Measurements from ENCODE around the gene EDAR.

EDAR gene

DNA sequence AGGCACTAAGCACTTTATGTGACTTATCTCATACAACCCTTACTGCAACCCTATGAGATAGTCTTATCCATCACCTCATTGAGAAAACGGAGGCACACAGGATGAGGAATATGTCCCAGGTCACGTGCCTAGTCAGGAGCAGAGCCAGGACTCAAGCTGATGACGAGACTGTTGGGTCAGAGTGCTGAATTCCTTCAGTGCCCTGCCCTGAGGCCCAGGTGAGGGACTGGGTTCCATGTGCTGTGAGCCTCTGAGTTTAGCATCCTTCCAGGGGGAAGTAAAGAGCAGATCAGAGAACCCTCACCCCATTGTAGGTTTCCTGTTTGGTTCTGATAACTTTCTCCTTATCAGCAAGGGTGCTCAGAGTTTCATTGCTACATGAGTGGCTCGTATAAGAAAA is 11.7 kb upstream of the EDAR start:
- no peak for DNase-seq

GRCh38 chr2:108998911-108999310 is 9.9 kb upstream of the EDAR start:
- no peak for DNase-seq

- no peak for DNase-seq
These were observed 5.2 kb upstream of the EDAR start for GRCh38 chr2:108994178-108994577.

- DNase-seq, result no peak
These were observed 4.3 kb upstream of the EDAR start for GRCh38 chr2:108993095-108993937.

DNA sequence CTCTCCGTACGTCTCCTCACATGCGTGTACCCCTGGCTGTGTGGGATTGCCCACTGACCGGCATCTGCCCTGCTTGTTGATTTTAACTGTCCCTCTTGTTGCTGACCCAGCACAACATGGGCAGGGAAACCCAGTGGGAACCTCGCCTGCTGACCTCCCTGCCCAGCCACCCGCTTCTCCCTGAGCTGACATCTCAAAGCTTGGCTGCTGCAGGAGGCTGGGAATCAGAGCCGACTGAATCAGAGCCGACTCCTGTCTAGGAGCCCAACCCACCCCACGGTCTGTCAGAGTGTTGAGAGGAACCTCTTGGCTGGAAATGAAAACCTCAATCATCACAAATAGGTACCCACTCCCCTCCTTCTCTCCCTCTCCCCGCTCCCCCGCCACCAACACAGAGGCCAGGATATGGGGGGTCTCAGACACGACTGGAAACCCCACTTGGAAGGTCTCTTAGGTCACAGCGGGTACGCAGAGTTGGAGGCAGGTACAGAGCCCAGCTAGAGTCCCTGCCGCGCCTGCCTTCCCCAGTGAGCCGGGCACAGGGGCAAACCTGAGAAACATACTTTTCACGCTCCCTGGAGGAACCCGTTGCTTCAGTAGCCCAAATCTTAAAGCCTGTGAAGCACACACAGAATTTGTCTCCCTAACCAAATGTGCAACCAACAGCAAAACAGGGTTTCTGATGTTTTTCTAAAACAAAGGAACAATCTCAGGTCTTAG is 784 bp downstream of the EDAR start:
- no peak for DNase-seq

GRCh38 chr2:108986916-108987510 is 2.0 kb downstream of the EDAR start:
- DNase-seq, result no peak

DNA sequence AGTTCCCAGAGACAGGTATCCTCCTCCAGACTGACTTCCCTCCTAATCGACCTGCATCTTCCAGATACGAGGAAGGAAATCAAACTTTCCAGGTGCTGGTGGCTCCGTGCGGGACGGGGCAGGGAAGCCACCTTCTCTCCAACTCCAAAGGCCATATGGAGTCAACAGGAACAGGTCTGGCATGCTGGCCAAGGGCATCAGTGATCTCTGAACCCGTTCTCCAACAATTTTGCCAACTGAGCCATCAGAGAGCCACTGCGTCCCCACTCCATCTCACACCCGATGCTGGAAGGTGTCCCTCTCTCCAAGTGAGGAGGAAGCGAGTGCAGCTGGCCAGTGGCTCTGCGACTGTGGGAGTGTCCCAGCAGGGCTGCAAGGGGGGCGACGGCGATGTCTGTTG is 5.4 kb downstream of the EDAR start:
- no peak for DNase-seq

DNA sequence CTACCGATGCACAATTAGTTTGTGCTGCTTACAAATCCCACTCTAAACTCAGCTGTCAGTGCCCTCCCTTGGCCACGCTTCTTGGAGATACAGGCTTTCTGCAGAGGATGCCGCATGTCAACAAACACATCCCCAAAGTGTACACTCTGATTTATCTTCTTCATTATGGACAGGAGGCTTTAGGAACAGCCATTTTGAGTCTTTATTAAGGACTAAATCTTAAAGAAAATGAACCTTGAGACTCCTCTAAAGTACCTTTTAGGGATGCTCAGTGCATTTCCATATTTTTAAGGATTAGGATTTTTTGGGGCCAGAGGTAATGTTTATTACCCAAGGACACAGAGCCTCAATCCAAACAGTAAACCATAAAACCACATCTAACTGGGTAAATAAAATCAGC is 6.0 kb downstream of the EDAR start:
- no peak for DNase-seq

DNA sequence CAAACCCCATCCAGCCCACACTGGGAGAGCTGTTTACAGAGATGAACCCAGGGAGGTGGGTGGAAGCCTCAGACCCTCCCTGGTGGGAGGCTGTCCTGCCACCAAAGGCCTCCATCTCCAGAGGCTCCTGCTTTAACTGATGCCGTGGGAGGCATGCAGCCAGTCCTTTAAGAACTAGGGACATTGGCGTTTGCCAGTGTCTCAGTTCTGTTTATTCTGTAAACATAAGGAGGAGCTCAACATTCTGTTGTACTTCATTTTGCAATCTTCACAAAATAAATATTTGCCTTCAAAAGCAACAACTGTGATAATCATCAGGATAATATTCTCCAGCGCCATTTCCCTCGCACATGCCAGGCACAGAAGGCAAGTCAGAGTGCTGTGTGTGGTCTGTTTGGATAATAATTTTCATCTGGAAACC is 6.8 kb downstream of the EDAR start:
- no peak for DNase-seq

GRCh38 chr2:108981846-108982245 is 7.2 kb downstream of the EDAR start:
- no peak for DNase-seq

DNA sequence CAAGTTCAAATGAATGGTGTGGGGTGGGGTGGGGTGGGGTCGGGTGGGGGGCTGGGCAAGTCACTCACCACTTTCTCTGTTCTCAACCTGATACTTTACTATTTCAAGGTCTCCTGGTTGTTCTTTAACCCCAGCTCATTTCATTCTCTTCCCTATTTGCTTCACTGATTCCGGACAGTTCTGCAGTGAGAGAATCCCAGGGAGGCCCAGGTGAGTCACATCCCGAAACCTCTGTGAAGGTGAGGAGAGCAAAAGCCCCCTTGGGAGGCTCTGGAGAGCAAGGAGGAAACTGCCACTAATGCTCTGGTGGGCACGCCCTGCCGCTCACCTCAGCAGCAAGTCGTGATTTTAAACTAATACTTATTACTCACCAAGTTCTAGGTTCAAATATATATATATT is 8.9 kb downstream of the EDAR start:
- DNase-seq, result no peak

DNA sequence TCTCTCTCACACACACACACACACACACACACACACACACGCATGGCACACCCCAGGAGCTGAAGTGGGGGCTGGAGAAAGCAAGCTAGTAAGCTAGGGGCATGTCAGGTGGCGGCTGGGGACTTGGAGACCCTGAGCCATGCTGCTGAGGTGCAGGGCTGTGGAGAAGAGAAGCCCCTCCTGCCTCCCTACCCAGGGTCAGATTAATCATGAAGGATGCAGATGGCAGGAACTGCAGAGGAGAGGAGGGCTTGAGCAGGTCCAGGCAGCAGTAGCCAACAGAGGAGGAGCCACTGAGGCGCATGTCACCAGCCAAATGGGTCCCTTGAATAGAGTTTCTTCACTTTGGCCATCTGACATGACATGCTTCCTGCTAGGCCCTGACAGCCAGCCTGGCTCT is 9.6 kb downstream of the EDAR start:
- DNase-seq, result no peak

DNA sequence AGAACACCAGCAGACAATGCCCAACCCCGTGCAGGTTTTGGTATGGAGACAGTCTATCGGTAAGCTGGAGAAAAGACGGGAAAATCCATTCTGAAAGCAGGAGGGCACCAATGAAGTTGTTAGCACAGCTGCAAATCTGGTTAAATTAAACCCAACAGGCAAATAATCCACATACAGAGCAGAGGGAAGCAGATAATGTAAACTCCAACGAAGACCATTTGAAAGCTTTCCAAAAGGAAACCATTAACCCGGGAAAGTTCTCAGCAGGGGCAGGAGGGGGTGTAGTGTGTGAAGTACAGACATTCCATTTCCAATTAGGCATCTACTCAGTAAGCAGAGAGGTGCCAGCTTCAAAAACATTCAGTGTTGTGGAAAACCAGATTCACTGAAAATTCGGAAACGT is 10.3 kb downstream of the EDAR start:
- no peak for DNase-seq

DNA sequence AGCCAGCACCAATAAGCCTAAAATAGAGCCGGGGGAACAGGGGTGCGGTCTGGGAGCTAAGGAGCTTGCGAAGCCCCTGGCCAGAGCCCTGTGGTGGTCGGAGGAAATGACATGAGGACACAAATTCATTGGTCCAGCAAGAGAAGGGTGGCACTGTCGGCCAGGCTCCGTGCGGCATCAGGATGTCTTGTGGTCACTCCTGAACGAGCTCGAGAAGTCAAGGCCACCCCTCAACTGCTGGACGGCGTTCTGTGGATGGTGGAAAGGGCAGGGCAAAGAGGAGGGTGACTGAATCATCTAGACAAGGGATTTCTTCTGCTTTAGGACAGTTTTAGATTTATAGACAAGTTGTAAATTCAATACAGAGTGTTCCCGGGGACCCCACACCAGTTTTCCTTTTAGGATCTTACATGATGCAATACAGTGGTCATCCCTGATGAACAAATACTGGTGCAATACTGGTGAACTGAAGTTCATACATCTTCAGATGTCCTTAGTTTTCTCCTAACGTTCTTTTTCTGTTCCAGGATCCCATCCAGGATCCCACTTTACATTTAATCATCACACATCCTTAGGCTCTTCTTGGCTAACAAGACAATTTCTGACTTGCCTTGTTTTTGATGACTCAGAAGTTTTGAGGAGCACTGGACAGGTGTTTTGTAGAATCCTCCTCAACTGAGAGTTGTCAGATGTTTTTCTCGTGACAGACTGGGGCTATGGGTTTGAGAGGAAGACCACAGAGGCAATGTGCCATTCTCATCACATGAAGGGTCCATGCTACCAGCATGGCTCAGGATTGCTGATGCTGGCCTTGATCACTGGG is 13.2 kb downstream of the EDAR start:
- DNase-seq, result no peak

DNA sequence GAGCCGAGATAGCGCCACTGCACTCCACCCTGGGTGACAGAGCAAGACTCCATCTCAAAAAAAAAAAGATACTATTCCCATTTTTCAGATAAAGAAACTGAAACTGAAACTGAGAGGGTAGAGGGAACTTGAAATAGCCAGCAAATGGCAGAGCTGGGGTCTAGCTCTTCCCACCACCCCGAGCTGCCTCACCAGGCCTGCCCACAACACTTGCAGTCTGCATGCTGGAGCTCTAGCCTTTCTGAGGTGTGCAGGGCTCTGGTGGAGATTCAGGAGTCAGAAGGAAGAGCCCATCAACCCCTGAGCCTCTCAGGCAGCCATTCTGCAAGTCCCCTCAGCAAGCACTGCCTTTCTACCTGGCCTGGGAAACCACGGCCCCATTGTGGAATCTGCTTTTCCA is 14.3 kb downstream of the EDAR start:
- no peak for DNase-seq

GRCh38 chr2:108972663-108973062 is 16.4 kb downstream of the EDAR start:
- no peak for DNase-seq

DNA sequence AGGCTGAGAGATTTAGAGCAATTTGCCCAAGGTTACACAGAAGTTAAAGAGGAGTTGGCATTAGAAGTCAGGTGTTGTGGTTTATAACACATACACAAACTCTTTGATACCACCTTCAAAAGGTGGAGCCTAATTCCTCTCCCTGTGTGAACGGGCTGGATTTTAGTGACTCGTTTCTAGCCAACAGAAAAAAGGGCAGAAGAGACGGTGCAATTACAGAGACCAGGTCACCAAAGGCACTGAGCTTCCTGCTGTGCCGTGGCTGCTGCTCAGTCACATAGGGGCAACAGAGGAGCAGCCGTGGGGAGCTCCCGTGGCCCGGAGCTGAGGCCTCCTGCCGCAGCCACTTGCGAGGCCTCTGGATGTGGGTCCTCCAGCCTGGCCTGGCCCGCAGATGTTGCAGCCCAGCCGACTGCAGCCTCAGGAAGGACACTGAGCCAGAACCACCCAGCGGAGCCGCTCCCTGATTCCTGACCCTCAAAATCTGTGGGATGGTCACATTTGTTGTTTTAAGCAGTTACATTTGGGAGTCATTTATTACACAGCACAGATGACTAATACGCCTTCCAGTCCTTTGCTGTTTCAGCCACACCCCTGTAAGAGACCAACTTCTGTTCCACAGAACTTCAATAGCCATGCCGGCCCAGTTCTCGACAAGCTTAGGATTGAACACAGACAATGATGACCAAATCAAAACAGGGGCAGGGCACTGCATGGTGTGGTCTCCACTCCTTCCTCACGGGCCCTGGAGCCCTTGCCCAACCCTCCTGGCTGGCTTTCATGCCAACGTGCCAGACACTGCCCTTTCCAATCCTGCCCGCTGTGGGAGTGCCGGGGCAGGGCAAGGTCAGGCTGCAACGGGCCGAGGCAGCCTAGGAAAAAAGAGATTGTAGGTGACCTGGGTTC is 17.1 kb downstream of the EDAR start:
- no peak for DNase-seq

DNA sequence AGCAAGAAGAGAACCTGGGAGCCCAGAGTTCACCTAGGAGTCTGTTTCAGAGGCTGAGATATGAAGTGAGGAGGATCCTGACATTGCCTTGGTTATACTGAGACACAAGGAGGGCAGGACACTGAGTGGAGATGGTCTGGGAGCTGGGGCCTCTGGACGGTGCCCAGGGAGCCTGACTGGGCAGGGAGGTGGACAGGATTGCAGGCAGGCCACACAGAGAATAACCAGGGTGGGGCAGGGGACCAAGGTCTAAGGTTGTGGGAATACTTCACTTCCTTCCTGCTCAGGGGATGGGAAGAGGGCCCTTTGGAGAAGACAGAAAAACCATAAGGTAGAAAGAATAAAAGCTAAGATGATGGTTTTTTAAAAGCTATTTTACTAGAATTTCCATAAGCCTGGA is 18.7 kb downstream of the EDAR start:
- no peak for DNase-seq

DNA sequence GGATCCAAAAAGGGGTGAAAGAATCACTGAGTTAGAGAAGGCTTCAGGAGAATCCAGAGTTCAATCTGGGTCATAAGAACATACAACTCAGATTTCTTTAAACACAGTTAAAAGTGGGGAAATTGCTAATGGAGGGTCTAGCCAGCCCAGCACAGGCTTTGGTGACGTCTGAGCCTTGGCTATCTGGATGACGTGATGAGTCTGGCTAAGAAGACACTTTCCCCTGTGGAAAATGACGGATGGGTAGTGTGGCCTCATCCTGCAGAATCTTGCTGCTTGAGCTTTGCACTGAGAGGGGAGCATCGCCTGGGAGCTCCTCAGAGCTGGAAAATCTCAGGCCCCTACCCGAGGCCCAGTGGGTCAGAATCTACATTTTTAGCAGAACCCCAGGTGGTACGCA is 19.2 kb downstream of the EDAR start:
- DNase-seq, result no peak

DNA sequence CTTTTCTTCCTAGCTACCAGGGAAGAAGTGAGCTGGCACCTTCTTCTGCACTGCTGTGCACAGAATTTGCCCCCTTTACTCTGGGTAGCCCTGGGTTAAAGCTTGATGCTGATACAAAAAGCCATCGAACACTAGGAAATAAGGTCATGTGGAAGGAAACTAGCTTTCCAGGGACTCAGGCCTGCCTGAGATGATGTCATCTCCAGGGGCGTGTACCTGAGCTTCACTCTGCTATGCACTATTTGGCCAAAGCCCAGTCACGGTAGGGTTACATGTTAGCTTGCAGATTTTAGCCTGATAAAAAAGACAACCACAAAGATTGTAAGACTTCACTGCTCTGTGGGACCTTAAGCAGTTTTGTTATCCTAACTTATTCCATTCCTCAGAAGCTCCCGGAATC is 20.4 kb downstream of the EDAR start:
- DNase-seq, result no peak

- DNase-seq, result no peak
These were observed 21.3 kb downstream of the EDAR start for GRCh38 chr2:108967757-108968156.

All from NCI-H526 (cell line).